DMS114 treated with DMSO at 0.1 percent for 48 hours (cell line): ENCODE results near the gene ZNHIT1.
"Not testable (repeated sequence)": the region's sequence is repeated elsewhere in the genome, so short reads cannot be mapped to it uniquely, and the experiment has no call there.

Experiments used
- DNase-seq: peaks from one replicate; lab custom pipeline; 2025; ENCODE audit not compliant: unreplicated experiment; lab: John Stamatoyannopoulos, UW

Gene ZNHIT1

GRCh38 chr7:101186844-101187428 lies 31.0 kb upstream of the ZNHIT1 start:
- DNase-seq, result no peak

DNA sequence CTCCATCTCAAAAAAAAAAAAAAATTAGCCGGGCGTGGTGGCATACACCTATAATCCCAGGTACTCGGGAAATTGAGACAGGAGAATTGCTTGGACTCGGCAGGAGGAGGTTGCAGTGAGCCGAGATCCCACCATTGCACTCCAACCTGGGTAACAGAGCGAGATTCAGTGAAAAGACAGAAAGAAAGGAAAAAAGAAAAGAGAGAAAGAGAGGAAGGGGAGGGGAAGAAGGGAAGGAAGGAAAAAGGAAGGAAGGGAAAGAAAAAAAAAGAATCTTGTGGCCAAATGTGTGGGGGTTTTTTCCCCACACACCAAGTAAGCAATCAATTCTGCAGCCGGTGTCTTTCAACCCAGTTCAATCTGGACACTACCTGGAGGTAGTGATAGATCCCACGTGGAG lies 28.9 kb upstream of the ZNHIT1 start:
- no peak for DNase-seq

DNA sequence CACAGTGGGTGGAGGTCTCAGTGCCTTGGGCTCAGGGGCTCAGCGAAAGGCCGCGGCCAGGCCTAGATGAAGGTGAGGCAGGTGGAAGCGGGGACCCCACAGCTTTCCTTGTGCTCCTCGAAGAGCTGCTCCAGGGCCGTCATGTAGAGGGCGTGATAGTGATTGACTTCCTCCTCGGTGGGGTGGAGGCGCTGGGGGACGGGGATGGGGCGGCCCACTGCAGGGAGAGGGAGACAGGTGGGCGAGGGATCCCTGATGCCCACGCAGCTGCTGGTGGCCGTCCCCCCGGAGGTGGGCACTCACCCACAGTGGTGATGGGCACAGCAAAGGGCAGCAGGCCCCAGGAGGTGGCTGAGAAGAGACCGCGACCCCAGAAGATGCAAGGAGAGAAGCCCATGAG lies 22.1 kb upstream of the ZNHIT1 start:
- no peak for DNase-seq

DNA sequence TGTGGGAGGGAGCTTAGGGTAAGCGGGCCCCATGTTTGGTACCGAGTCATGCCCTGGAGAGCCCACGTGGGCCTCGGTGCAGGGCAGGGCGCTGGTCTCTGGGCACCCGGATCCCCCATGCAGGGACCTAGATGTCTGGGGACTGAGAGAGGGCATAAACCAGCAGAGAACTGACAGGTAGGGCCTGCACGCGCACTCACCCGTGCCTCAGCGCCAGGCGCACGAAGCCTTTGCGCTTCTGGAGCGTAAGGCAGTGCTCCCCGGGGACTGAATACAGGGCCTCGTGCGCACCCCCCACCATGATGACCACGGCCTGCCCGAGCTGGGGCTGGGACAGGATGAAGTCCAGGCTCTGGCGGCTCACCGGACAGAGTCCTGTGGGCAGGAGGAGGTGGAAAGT lies 20.0 kb upstream of the ZNHIT1 start:
- no peak for DNase-seq

DNA sequence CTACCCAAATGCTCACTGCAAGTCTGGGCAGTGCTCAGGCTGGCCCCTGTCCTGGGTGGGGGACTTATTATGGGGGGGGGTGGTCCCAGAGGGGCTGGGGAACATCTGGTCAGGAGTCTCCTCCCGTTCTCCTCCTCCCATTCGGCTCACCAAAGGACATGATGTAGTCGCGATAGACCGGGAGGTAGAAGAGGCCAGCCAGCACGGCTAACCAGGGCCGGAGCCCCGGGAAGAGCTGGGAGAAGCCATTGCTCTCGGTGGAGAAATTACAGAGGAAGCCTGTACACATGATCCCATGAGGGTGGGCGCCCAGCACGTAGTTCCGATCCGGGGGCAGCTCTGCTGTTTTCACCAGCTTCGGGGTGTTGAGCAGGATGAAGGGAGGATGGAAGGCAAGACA lies 19.5 kb upstream of the ZNHIT1 start:
- no peak for DNase-seq

DNA sequence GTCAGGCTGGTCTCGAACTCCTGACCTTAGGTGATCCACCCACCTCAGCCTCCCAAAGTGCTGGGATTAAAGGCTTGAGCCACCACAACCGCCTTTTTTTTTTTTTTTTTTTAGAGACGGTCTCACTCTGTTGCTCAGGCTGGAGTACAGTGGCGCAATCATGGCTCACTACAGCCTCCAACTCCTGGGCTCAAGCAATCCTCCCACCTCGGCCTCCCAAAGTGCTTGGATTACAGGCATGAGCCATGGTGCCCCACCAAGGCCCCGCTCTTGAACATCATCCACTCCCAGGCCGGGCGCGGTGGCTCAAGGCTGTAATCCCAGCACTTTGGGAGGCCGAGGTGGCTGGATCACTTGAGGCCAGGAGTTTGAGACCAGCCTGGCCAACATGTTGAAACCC lies 18.4 kb upstream of the ZNHIT1 start:
- DNase-seq, result not testable (repeated sequence)

GRCh38 chr7:101200504-101200861 lies 17.5 kb upstream of the ZNHIT1 start:
- no peak for DNase-seq

- DNase-seq, result no peak
These were observed 16.9 kb upstream of the ZNHIT1 start, which contains the start of gene MOGAT3 for GRCh38 chr7:101200862-101201599. TSS of gene MOGAT3 (minus strand) at chr7:101201036. CDS start at chr7:101200854, 182 bp downstream.

DNA sequence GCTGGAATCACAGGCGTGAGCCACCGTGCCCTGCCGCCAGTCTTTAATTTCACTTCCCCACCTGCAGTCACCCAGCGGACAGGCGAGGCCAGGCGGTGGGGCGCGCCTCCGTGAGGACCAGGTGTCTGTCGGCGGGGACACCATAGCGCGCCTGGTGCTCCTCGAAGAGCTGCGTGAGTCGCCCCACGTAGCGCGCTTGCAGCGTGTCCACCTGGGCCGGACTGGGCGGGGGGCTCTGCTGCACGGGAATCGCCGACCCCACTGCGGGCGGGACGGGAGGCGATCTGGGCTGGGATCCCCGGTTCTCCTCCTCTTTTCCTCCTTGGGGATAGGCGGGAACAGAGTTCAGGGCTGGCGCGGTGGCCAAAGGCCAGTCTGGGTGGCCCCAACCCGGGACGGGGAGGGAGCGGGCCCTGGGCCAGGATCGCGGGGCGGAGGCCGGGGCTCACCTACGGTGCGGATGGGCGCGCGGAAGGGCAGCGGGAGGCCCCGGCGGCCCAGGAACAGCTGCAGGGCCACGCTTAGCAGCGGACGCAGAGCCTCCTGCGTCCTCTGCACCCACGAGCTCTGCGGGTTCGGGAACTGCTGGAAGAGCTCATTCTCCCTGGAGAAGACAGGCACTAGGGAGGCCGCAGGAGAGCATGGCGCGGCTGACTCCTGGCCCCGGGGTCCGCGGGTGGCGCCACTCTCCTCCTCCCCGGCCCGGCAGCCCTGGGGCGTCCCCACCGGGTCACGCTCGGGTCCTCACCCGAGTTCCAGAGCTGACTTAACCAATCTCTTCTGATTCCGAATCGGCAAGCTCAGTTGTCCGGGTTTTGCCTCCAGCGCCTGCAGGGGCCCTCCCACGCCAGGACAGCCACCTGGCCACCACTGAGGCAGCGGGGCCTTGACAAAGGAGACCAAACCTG lies 16.0 kb upstream of the ZNHIT1 start:
- DNase-seq, result no peak

- DNase-seq, result no peak
These were observed 15.4 kb upstream of the ZNHIT1 start for GRCh38 chr7:101202603-101202918.

- not testable (repeated sequence) for DNase-seq
These were observed 13.9 kb upstream of the ZNHIT1 start for GRCh38 chr7:101203740-101204738.

GRCh38 chr7:101205901-101206664 lies 11.9 kb upstream of the ZNHIT1 start:
- no peak for DNase-seq

GRCh38 chr7:101206665-101207042 lies 11.3 kb upstream of the ZNHIT1 start:
- DNase-seq, result no peak

DNA sequence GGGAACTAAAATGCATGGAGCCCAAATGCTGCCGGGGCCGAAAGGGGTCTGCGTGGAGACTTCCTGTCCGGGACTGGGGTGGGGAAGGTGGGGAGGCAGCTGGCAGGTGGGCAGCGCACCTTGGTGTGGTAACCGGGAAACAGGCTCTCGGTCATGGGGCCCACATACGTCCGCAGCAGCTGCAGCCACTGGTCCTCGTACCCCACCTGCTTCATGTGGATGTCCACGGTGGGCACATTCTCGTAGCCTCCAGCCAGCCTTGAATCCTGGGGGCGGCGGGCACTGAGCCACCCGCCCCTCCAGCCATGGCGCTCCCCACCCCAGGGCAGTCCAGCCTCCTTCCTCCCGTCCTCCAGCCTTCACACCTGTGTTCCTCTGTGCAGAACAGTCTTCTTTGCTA lies 10.5 kb upstream of the ZNHIT1 start:
- no peak for DNase-seq

GRCh38 chr7:101208794-101209193 lies 9.2 kb upstream of the ZNHIT1 start:
- no peak for DNase-seq

GRCh38 chr7:101210143-101210542 lies 7.8 kb upstream of the ZNHIT1 start:
- no peak for DNase-seq

DNA sequence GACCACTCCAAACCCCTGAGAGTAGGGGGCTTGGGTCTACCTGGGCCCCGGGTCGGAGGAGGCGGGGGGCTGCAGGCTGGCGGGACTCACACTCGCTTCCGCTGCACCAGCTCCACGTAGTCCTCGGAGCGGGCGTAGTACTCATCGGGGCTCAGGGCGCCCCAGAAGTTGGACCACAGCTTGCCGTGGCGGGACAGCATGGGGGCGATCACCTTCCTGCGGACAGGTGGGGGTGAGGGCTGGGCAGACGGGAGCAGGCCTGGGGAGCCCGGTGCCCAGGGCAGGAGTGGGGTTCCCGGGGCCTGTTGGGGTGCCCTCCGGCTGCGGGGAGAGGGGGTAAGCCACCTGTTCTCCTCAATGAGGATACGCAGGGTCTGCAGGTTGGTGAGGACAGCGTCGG lies 6.5 kb upstream of the ZNHIT1 start:
- DNase-seq, result no peak

DNA sequence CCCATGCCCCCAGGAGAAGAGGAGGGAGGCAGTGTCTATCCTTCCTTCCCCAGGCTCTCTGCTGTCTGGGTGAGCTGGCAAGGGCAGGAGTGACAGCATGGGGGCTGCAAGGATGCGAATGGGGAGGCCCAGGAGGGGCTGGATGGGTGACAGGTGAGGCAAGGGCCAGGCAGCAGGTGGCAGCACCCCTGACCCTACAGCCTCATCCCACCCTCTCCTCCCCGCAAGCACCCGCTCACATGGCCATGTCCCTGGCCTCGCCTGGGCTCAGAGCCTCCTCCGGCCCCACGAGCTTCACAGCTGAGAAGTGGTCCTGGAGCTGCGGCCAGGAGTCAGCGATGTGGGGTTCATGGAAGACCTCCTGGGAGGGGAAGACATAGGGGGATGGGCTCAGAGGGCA lies 6.0 kb upstream of the ZNHIT1 start:
- DNase-seq, result no peak

DNA sequence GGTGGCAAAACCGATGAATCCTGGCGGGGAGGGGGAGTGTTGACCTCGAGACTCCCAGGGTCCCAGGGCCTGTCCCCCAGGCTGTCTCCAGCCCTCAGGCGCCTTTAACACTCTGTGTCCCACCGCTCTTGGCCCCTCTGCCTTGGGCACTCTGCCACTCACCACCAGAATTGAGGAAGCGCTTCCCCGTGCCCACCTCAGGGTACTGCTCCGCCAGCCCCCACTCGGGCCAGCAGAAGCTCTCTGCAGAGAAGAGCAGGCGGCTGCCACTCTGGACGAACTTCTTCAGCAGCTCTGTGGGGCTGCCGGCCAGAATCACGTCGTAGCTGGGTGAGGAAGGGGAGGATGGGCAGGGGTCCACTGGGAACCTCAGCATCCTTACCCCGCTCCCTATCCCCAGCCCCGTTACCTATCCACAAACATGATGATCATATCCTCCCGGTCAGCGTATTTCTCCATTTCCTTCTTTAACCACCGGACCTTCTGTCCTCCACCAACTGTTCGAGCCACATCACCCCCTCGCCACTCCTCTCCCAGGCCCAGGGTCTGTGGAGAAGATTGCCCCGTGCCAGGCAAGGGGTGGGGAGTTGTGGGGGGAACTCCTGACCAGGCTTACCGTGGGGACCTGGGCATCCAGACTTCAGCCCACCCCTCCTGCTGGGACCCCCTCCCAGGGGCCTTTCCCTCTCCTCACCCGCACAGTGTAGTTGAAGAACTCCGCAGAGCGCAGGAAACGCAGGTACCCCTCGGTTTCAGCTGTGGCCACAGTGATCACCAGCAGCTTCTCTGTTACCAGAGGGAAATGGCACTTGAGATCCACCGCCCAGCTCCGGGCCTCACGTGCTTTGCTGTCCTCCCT lies 1.7 kb upstream of the ZNHIT1 start:
- DNase-seq, result no peak
